Measurements from ENCODE around the gene POMC.
"Not testable (repeated sequence)": the region's sequence is repeated elsewhere in the genome, so short reads cannot be mapped to it uniquely, and the experiment has no call there.

Gene POMC

GRCh38 chr2:25131253-25131566, 37.2 kb downstream of the POMC start:
- DNase-seq: no peak

GRCh38 chr2:25129901-25130520, 38.4 kb downstream of the POMC start:
- no peak for DNase-seq

GRCh38 chr2:25127646-25128045, 40.7 kb downstream of the POMC start:
- no peak for DNase-seq

GRCh38 chr2:25127071-25127470, 41.3 kb downstream of the POMC start:
- DNase-seq: not testable (repeated sequence)

GRCh38 chr2:25125976-25126375, 42.4 kb downstream of the POMC start:
- DNase-seq: no peak

- no peak for DNase-seq
Measured at GRCh38 chr2:25125189-25125588, 43.2 kb downstream of the POMC start.

GRCh38 chr2:25123682-25124081, 44.7 kb downstream of the POMC start:
- DNase-seq: no peak

- DNase-seq: no peak
Measured at GRCh38 chr2:25122367-25122766, 46.0 kb downstream of the POMC start.

GRCh38 chr2:25119263-25119662, 49.1 kb downstream of the POMC start:
- no peak for DNase-seq

GRCh38 chr2:25116956-25117355, 51.4 kb downstream of the POMC start:
- no peak for DNase-seq

- DNase-seq: no peak
Measured at GRCh38 chr2:25115902-25116301, 52.5 kb downstream of the POMC start.

GRCh38 chr2:25115249-25115883, 53.0 kb downstream of the POMC start:
- DNase-seq: no peak

- no peak for DNase-seq
Measured at GRCh38 chr2:25112113-25112512, 56.3 kb downstream of the POMC start.
